Measurements from ENCODE around the gene CLEC2A.
"Not testable (repeated sequence)": the region's sequence is repeated elsewhere in the genome, so short reads cannot be mapped to it uniquely, and the experiment has no call there.

Gene CLEC2A, protein sequence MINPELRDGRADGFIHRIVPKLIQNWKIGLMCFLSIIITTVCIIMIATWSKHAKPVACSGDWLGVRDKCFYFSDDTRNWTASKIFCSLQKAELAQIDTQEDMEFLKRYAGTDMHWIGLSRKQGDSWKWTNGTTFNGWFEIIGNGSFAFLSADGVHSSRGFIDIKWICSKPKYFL

DNA sequence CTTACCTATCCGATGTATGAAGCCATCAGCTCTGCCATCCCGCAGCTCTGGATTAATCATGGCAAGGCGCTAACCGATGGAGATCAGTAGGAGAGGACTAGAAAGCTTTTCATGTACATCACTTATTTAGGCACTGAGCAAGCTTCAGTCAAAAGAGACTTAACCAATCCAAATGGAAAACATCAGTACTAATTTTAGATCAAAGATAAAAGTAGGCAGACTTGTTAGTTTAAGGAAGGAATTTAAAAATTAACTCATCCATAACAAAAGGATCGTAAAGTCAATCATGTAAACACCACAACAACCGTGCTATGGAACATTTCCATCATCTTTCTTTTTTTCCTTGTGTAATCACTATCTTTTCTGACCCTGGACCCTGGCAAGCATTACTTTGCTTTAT is at the start of gene CLEC2A:
Gene CLEC2A, minus strand, starts transcription at position 101 of the 400 bp plus-strand sequence. Its CDS starts 41 bp downstream, at position 60.
- no peak for DNase-seq (ENCODE audit: low read depth)
- TF ChIP-seq, protein P1, sequence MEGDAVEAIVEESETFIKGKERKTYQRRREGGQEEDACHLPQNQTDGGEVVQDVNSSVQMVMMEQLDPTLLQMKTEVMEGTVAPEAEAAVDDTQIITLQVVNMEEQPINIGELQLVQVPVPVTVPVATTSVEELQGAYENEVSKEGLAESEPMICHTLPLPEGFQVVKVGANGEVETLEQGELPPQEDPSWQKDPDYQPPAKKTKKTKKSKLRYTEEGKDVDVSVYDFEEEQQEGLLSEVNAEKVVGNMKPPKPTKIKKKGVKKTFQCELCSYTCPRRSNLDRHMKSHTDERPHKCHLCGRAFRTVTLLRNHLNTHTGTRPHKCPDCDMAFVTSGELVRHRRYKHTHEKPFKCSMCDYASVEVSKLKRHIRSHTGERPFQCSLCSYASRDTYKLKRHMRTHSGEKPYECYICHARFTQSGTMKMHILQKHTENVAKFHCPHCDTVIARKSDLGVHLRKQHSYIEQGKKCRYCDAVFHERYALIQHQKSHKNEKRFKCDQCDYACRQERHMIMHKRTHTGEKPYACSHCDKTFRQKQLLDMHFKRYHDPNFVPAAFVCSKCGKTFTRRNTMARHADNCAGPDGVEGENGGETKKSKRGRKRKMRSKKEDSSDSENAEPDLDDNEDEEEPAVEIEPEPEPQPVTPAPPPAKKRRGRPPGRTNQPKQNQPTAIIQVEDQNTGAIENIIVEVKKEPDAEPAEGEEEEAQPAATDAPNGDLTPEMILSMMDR (IDR thresholded peaks at IDR 0.05; ENCODE audit: low read depth, low read length, missing control alignments): no peak
- H3K4me3 ChIP-seq (ENCODE audit: low read depth, low read length): no peak within 1 kb of the TSS

DNA sequence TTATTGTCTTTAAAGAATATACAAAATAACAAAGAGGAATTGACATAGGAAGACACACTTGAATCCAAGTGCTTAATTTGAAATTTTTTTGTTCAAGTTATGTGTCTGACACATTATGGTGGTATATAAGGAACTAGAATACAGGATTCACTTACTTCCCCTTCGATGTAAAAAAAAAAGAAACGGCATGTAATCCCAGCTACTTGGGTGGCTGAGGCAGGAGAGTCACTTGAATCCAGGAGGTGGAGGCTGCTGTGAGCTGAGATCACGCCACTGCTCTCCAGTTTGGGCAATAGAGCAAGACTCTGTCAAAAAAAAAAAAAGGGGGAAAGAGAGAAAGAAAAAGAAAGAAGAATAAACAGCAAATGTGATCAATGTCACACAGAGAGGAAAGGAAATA is 48.0 kb upstream of the CLEC2A start:
- DNase-seq (ENCODE audit: low read depth): no peak
- H3K4me3 ChIP-seq (ENCODE audit: low read depth, low read length): no peak overlapping the region
- TF ChIP-seq, protein P1 (IDR thresholded peaks at IDR 0.05; ENCODE audit: low read depth, low read length, missing control alignments): no peak

DNA sequence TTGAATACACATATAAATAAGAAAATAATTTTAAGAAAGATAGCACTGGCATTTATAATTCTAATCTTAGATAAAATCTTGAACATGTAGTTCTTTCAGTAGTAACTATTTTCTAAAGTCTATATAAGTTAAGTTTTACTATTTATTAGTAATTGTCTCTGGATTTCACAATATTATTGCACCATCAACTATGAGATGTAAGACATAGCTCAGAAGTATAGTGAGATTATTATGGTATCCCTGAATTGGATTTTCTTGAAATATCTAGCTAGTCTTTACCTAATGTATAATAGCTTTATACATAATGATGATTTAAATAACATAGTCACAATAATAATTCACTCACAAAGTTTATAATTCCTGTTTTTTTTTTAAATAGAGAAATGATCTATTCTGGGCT is 45.7 kb upstream of the CLEC2A start:
- no peak for DNase-seq (ENCODE audit: low read depth)
- TF ChIP-seq, protein P1 (IDR thresholded peaks at IDR 0.05; ENCODE audit: low read depth, low read length, missing control alignments): no peak
- H3K4me3 ChIP-seq (ENCODE audit: low read depth, low read length): no peak overlapping the region

DNA sequence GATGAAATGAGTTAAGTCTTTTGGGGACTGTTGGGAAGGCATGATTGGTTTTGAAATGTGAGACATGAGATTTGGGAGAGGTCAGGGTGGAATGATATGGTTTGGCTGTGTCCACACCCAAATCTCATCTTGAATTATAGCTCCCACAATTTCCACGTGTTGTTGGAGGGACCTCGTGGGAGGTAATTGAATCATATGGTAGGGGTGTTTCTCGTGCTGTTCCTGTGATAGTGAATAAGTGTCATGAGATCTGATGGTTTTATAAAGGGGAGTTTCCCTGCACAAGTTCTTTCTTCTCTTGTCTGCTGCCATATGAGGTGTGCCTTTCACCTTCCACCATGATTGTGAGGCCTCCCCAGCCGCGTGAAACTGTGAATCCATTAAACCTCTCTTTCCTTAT is 44.5 kb upstream of the CLEC2A start:
- not testable (repeated sequence) for H3K4me3 ChIP-seq (ENCODE audit: low read depth, low read length)

DNA sequence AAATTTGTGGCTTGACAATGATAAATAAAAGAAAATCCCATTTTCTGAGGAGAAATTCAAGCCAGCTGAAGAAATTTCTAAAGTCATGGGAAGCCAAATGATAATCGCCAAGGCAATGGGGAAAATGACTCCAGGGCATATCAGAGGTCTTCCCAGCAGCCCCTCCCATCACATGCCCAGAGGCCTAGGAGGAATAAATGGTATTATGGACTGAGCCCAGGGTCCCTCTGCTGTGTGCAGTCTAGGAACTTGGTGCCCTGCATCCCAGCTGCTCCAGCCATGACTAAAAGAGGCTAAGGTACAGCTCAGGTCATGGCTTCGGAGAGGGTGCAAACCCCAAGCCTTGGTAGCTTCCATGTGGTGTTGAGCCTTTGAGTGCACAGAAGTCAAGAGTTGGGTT is 43.4 kb upstream of the CLEC2A start:
- DNase-seq (ENCODE audit: low read depth): no peak
- TF ChIP-seq, protein P1 (IDR thresholded peaks at IDR 0.05; ENCODE audit: low read depth, low read length, missing control alignments): no peak
- H3K4me3 ChIP-seq (ENCODE audit: low read depth, low read length): no peak overlapping the region

More for the DNA sequence above, 44.5 kb upstream of the CLEC2A start:
- not testable (repeated sequence) for DNase-seq (ENCODE audit: low read depth)

DNA sequence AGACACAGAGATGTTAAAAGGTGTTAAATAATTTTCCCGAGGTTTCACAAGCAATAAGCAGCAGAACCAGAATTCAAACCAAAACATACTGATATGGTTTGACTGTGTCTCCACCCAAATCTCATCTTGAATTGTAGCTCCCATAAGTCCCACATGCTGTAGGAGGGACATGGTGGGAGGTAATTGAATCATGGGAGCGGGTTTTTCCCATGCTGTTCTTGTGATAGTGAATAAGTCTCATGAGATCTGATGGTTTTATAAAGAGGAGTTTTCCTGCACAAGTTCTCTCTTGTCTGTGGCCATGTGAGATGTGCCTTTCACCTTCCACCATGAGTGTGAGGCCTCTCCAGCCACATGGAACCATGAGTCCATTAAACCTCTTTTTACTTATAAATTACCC is 42.6 kb upstream of the CLEC2A start:
- H3K4me3 ChIP-seq (ENCODE audit: low read depth, low read length); DNase-seq (ENCODE audit: low read depth): not testable (repeated sequence)

DNA sequence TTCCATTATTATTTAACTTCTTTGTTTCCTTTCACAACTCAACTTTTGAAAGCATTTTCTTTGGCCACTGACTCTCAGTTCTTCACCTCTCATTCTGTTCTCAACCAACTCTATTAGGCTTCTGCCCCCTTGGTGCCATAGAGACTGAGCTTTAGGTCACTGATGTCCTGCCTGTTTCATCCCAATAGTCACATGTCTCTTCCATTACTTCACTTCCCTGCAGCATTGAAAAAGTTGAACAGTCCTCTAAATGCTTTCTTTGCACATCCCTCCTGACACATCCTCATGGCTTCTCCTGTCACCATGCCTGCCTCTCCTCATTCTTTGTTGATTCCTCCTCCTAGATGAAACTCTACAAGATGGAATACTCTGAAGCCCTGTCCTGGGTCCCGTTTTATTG is 41.8 kb upstream of the CLEC2A start:
- TF ChIP-seq, protein P1 (IDR thresholded peaks at IDR 0.05; ENCODE audit: low read depth, low read length, missing control alignments): no peak
- H3K4me3 ChIP-seq (ENCODE audit: low read depth, low read length): no peak overlapping the region
- DNase-seq (ENCODE audit: low read depth): no peak

DNA sequence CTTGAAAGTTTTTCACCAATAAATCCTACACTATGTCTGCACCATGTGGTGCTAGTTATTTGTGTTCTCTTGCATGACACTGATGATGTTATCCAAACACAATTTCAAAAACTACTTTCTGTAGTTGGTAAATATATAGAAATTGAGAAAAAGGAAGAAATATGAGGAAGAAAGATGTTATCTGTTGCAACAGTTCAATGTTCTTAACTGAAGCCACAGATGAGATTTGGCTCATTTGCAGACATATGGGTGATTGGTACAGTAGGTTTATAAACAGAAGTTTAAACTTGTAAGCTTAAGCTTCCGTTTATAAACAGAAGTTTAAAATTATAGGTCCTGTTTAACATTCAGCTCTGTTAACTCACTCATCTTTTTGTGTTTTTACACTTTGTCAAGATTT is 39.0 kb upstream of the CLEC2A start, which contains the start of gene CLEC12A:
Gene CLEC12A, plus strand, starts transcription at position 229 of the 400 bp plus-strand sequence. CDS start 188 bp downstream, outside the sequence.
- H3K4me3 ChIP-seq (ENCODE audit: low read depth, low read length): no peak within 1 kb of the TSS
- TF ChIP-seq, protein P1 (IDR thresholded peaks at IDR 0.05; ENCODE audit: low read depth, low read length, missing control alignments): no peak
- no peak for DNase-seq (ENCODE audit: low read depth)
